Stimulated activated naive CD4-positive, alpha-beta T cell treated with Interleukin-2 at 50 U/mL for 16 hours (primary cell): Measurements from ENCODE around the gene MTF1.

ENCODE experiments used
- DNase-seq: peaks from one replicate; lab custom pipeline; 2025; lab: John Stamatoyannopoulos, UW

Gene MTF1

GRCh38 chr1:37867784-37868183, 8.4 kb upstream of the MTF1 start:
- DNase-seq, result no peak

DNA sequence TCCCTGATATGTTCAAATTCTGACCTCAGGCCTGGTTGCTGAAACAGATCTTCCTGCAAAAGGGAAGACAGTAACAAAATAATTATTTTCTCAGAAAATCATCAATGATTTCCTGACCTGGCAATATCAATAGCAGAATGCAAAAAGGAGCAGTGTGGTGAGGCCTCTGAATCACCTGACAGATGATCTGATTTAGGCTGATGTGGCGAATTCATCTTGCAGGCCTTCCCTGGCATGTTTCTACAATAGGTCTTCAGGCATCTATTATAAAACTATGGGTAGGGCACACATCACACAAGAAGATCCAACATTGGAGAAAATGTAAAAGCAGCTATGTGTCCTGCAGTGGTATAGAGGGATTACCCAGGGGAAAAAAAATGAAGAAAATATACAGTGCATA, 7.1 kb upstream of the MTF1 start:
- no peak for DNase-seq

- peak; percentile 27 for DNase-seq
These were observed 6.1 kb upstream of the MTF1 start for GRCh38 chr1:37865348-37866120.

- no peak for DNase-seq
These were observed 2.9 kb upstream of the MTF1 start for GRCh38 chr1:37862330-37862729.

GRCh38 chr1:37861151-37861550, 1.8 kb upstream of the MTF1 start:
- no peak for DNase-seq

DNA sequence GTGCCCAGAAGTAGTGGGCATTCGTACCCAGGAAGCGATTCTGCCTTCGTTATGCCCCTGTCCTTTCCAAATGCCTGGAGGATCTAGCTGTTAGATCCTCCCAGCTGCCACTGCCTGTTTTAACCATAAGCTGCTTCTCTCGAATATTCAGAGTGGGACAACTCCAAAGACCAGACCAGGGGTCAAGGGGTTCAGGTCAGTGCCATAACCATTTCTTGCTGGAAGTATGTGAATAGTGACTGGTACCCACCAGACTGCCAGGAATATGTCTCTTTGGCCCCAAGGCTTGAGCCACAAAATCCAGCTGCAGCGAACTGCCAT, 914 bp upstream of the MTF1 start:
- no peak for DNase-seq

GRCh38 chr1:37858931-37859506, 373 bp downstream of the MTF1 start:
- DNase-seq, result no peak

GRCh38 chr1:37854406-37854805, 5.0 kb downstream of the MTF1 start:
- DNase-seq, result no peak

- DNase-seq, result no peak
These were observed 6.2 kb downstream of the MTF1 start for GRCh38 chr1:37853157-37853556.

- DNase-seq, result no peak
These were observed 7.6 kb downstream of the MTF1 start for GRCh38 chr1:37851782-37852210.

GRCh38 chr1:37851262-37851661, 8.1 kb downstream of the MTF1 start:
- DNase-seq, result no peak

DNA sequence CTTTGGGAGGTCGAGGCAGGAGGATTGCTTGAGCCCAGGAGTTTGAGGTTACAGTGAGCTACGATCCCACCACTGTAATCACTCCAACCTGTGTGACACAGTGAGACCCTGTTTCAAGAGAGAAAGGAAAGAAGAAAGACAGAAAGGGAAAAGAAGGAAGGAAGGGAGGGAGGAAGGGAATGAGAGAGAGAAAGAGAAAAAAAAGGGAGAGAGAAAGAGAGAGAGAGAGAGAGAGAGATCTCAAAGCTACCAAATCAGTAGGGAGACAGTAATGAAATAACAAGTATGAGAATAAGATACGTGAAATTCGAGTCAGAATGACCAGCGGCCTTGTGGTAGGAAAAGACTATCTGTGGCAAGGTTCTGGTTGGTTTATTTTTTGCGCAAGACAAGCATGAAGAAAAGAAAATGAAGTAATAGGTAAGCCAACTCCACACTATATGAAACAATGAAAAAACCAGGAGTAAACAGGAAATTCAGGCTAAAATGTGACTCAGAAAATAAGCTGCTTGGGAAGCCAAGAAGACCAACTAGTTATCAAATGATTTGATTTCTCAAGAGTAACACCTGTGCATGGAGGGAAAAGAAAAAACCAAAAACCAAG, 8.9 kb downstream of the MTF1 start:
- no peak for DNase-seq

- no peak for DNase-seq
These were observed 9.9 kb downstream of the MTF1 start for GRCh38 chr1:37849480-37849879.

GRCh38 chr1:37846647-37847339, 12.6 kb downstream of the MTF1 start:
- DNase-seq, result no peak

GRCh38 chr1:37845786-37846185, 13.6 kb downstream of the MTF1 start:
- DNase-seq, result no peak

DNA sequence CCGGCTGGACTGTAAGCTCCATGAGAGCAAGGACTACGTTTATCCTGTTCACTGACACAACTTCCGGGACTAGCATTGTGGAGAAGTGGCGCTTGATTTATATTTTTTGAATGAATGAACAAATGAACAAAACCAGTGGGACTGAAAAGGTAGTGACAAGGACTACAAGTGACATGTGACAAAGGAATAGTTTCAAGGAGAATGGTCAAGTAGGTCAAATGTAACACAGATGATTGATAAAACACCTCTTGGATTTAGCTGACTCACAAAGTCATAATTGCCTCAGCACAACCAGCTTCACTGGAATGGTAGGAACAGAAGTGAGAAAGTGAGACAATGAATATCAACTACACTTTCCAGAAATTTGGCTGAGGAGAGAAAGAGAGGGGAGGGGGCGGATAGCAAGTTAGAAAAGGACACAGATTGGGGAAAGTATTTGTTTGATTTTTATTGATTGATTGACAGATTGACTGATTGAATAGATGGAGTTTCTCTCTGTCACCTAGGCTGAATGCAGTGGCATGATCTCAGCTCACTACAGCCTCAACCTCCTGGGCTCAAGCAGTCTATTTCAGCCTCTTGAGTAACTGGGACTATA, 14.2 kb downstream of the MTF1 start:
- DNase-seq, result no peak

GRCh38 chr1:37844536-37844935, 14.9 kb downstream of the MTF1 start:
- DNase-seq, result no peak

DNA sequence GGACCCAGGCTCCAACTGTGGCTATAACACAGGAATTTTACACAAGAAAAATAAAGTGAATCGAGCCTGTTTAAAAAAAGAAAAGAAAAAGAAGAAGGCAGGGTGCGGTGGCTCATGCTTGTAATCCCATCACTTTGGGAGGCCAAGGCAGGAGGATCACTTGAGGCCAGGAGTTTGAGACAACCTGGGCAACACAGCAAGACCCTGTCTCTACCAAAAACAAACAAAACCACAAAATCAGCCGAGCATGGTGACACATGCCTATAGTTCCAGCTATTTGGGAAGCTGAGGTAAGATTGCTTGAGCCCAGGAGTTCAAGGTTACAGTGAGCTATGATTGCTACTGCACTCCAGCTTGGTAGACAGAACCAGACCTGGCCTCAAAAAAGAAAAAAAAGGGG, 17.7 kb downstream of the MTF1 start:
- no peak for DNase-seq

GRCh38 chr1:37840711-37841110, 18.7 kb downstream of the MTF1 start:
- DNase-seq, result no peak

- DNase-seq, result no peak
These were observed 19.7 kb downstream of the MTF1 start for GRCh38 chr1:37839676-37840075.

DNA sequence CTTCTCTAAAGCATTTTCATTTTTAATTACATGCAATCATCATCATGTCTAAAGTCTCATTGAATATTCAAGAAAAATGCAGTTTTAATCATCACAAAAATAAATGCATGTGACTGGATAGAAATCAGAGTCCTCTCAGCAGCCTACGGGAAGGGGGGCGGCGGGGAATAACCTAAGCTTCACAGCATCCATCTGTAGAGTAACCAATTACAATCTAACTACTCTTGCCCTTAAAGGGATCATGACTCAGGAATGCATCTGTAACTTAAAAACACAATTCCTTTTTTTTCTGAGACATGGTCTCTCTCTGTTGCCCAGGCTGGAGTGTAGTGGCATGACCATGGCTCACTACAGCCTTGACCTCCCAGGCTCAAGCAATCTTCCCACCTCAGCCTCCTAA, 22.6 kb downstream of the MTF1 start:
- DNase-seq, result no peak

DNA sequence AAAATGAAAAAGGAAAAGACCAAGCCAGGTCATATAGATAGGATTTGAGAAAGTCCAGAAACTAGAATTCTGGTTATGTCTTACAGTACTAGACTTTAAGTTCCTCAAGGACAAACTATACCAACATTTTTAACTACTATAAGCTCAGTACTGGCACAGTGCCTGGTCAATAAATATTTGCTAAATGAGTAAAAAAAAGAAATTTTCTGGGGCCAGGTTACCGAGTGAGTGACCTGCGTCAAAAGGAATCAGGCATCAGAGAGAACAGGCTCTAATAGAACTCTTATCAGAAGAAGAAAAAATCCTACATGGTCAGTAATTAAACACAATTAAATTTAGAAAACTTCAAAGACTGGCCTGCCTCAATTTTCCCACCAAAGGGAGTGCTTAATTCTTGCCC, 27.6 kb downstream of the MTF1 start:
- DNase-seq, result no peak

DNA sequence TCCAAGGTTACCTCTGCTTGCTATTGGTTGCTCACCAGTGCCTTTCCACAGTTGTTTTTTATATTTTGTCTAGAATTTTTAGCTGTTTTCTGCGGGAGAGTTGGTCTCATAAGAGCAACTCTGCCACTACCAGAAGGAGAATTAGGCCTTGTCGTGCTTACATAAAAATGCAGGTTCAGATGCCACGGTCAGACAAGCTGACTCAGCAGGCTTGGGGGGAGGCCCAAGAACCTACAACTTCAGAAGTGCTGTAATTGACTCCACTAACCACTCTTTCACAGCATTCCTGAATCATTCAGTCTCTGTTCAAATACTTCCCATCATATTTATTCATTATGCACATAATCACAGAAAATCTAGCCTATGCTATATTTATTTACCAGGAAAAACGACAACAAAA, 28.3 kb downstream of the MTF1 start:
- no peak for DNase-seq
